K562 (cell line): ENCODE results near the gene ADARB2. TPM values are rescaled to one million over a fixed set of nuclear protein-coding genes. Genes with fewer than 3 reads are reported as not detected.

Source experiments
- ARID3A ChIP-seq: IDR thresholded peaks from 2 replicates; pipeline ENCODE4 v1.6.1; 2012; ENCODE audit warnings: low read depth, low read length, improper control_type of control experiment, borderline replicate concordance
- C11orf30 ChIP-seq: fragments of 450-650 bp; IDR thresholded peaks from 2 replicates; pipeline ENCODE4 v1.6.1; 2016; ENCODE audit warnings: low read depth, mild to moderate bottlenecking
- CBFA2T3 ChIP-seq: fragments of 450-650 bp; IDR thresholded peaks from 2 replicates; pipeline ENCODE4 v1.6.1; 2017
- E4F1 ChIP-seq: fragments of 250-450 bp; sonication (Bioruptor Pico); IDR thresholded peaks from 2 replicates; pipeline ENCODE4 v1.5.0; 2021; ENCODE audit warnings: mild to moderate bottlenecking, borderline replicate concordance
- ETV1 ChIP-seq: fragments of 450-650 bp; conservative IDR thresholded peaks from 2 replicates; pipeline ENCODE4 v1.6.1; 2016; ENCODE audit warnings: missing genetic modification characterization, control low read depth, low read depth, missing compliant biosample characterization
- GTF2F1 ChIP-seq: IDR thresholded peaks from 2 replicates; pipeline ENCODE4 v1.6.1; 2011; ENCODE audit warnings: low read depth, low read length, improper control_type of control experiment
- HEY1 ChIP-seq: fragments of 250-450 bp; sonication (Bioruptor Pico); IDR thresholded peaks from 2 replicates; pipeline ENCODE4 v1.5.0; 2020; ENCODE audit warnings: mild to moderate bottlenecking, moderate library complexity, borderline replicate concordance
- HMGN3 ChIP-seq: IDR thresholded peaks from 2 replicates; pipeline ENCODE4 v1.6.1; 2011; ENCODE audit warnings: borderline replicate concordance, low read depth, mild to moderate bottlenecking, mixed read lengths, low read length; ENCODE audit not compliant: insufficient read length; ENCODE audit errors: extremely low read depth
- KDM1A ChIP-seq, 2 experiments: fragments of 450-650 bp; IDR thresholded peaks; 2 replicates each; pipeline ENCODE4 v1.6.1; 2016; ENCODE audit warnings: mild to moderate bottlenecking in 2 of 2
- MAFK ChIP-seq: IDR thresholded peaks from 2 replicates; pipeline ENCODE4 v1.6.1; 2011; ENCODE audit warnings: low read length, improper control_type of control experiment
- NRF1 ChIP-seq, 2 experiments: fragments of 450-650 bp; IDR thresholded peaks in 1 of 2; conservative IDR thresholded peaks in 1 of 2; 2 replicates each; pipeline ENCODE4 v1.6.1; 2014; ENCODE audit warnings: mild to moderate bottlenecking in 2 of 2
- POLR2G ChIP-seq: fragments of 200-400 bp; formaldehyde crosslinking; IDR thresholded peaks from 2 replicates; pipeline ENCODE4 v1.6.1; 2017; ENCODE audit warnings: low read depth, mild to moderate bottlenecking, antibody characterized with exemption, low read length, moderate library complexity
- RBFOX2 ChIP-seq: fragments of 200-400 bp; formaldehyde crosslinking; IDR thresholded peaks from 2 replicates; pipeline ENCODE4 v1.6.1; 2017; ENCODE audit warnings: low read depth, mild to moderate bottlenecking, low read length, moderate library complexity
- RBM34 ChIP-seq: fragments of 200-400 bp; formaldehyde crosslinking; IDR thresholded peaks from 2 replicates; pipeline ENCODE4 v1.6.1; 2018; ENCODE audit warnings: low read length, borderline replicate concordance; ENCODE audit not compliant: insufficient read depth
- RHOXF2B ChIP-seq: fragments of 250-450 bp; sonication (Bioruptor Pico); conservative IDR thresholded peaks from 2 replicates; pipeline ENCODE4 v1.5.1; 2021
- SOX6 ChIP-seq: fragments of 450-650 bp; IDR thresholded peaks from 2 replicates; pipeline ENCODE4 v1.6.1; 2014; ENCODE audit warnings: mild to moderate bottlenecking
- XRCC4 ChIP-seq: IDR thresholded peaks from one replicate; pipeline ENCODE4 v1.6.1; 2011; ENCODE audit not compliant: insufficient read depth, insufficient read length; ENCODE audit errors: extremely low read depth
- polyA plus RNA-seq, 8 experiments: library from polyadenylated mRNA; depleted of rRNA in 4 of 8; stranded (reverse) in 5 of 8; unstranded in 3 of 8; fragments of >200 nt; fragmentation: Nextera tagmentation in 2 of 8; fragmentation: Illumina TruSeq in 1 of 8; extraction: Ambion mirVana in 2 of 8; extraction: Trizol in 1 of 8; gene quantifications; 2 replicates each; pipeline versions ENCODE4 v1.2.1 to v1.2.3, GENCODE V29; 2011 to 2014; ENCODE audit warnings: inconsistent platforms in 1 of 8, missing spikeins in 1 of 8
- total RNA-seq, 7 experiments: library from RNA; depleted of rRNA in 6 of 7; stranded (reverse); fragments of >200 nt in 6 of 7; fragmentation: Illumina TruSeq in 2 of 7; extraction: Trizol in 2 of 7; gene quantifications; 2 replicates each; pipeline versions ENCODE4 v1.2.1 to v1.2.3, GENCODE V29; 2011 to 2021; ENCODE audit warnings: low replicate concordance in 1 of 7
- TF ChIP-seq, protein P1 (sequence below): fragments of 450-650 bp; IDR thresholded peaks from 2 replicates; pipeline ENCODE4 v1.6.1; 2016

The ADARB2 gene
- total and polyA plus RNA-seq, 9 of the 15 experiments (the other 6 are each of a cell fraction or from before 2014, with no cell fraction given), result not detected

GRCh38 chr10:1149793-1150637 is 587.3 kb downstream of the ADARB2 start (continued):
- no peak for TF ChIP-seq HEY1 (CRISPR knock-in tag)
- TF ChIP-seq C11orf30, result peak; percentile 90
- TF ChIP-seq RBM34, result no peak
- TF ChIP-seq XRCC4, result no peak
- TF ChIP-seq SOX6, result peak; percentile 26; the same call in 1 of the 2 replicates
- TF ChIP-seq GTF2F1, result no peak
- TF ChIP-seq NRF1 (conservative IDR thresholded peaks at IDR 0.05 in 1 of 2, IDR thresholded peaks at IDR 0.05 in 1 of 2), result peak in 1 of 2 experiments; percentile 15; a peak in 1 of 4 replicates
- TF ChIP-seq E4F1, result no peak
- TF ChIP-seq ETV1 (tag), result peak; percentile 66
- peak; percentile 40; the same call in 1 of the 2 replicates for TF ChIP-seq CBFA2T3
- TF ChIP-seq ARID3A, result peak; percentile 70
- no peak for TF ChIP-seq RBFOX2
- TF ChIP-seq RHOXF2B (CRISPR knock-in tag), result no peak
- peak; percentile 89 for TF ChIP-seq MAFK
- TF ChIP-seq KDM1A (IDR thresholded peaks at IDR 0.05), result 0 out of 4 replicates have a peak, but pooled peaks of 1 of the 2 experiments have one; percentile 21
- TF ChIP-seq POLR2G, result 0 out of 2 replicates have a peak, but pooled peaks have one; percentile 2
- no peak for TF ChIP-seq HMGN3
- TF ChIP-seq, protein P1, sequence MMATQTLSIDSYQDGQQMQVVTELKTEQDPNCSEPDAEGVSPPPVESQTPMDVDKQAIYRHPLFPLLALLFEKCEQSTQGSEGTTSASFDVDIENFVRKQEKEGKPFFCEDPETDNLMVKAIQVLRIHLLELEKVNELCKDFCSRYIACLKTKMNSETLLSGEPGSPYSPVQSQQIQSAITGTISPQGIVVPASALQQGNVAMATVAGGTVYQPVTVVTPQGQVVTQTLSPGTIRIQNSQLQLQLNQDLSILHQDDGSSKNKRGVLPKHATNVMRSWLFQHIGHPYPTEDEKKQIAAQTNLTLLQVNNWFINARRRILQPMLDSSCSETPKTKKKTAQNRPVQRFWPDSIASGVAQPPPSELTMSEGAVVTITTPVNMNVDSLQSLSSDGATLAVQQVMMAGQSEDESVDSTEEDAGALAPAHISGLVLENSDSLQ, result no peak
